Activated CD8-positive, alpha-beta T cell treated with anti-CD3 and anti-CD28 coated beads for 36 hours (primary cell): ENCODE results near the gene SSBP3. TPM values are rescaled to one million over a fixed set of nuclear protein-coding genes. Genes with fewer than 3 reads are reported as not detected.

ENCODE experiments used
- ATAC-seq: fragments of 200-7000 bp; cut with Tn5 transposase; one replicate; pipeline ENCODE4 v1.10.0; 2021; ENCODE audit warnings: mild to moderate bottlenecking, moderate library complexity
- CTCF ChIA-PET: fragments of 350-600 bp; sonication (Branson Sonifier 250); formaldehyde crosslinking; loops from one replicate; lab custom pipeline; 2021; ENCODE audit warnings: antibody characterized with exemption; lab: Charles Lee
- POLR2A ChIA-PET: fragments of 350-600 bp; sonication (Branson Sonifier 250); formaldehyde crosslinking; loops from one replicate; lab custom pipeline; 2021; ENCODE audit warnings: antibody characterized with exemption; lab: Charles Lee
- DNase-seq: peaks from one replicate; pipeline ENCODE4 v3.0.0-alpha.2; 2020
- H3K27ac Mint-ChIP-seq: one replicate; pipeline ENCODE4 v1.8.0; 2021; ENCODE audit warnings: mild to moderate bottlenecking, mixed read lengths
- H3K27me3 Mint-ChIP-seq: one replicate; pipeline ENCODE4 v1.8.0; 2021; ENCODE audit warnings: mixed read lengths
- H3K36me3 Mint-ChIP-seq: one replicate; pipeline ENCODE4 v1.8.0; 2021; ENCODE audit warnings: low read depth, mixed read lengths
- H3K4me1 Mint-ChIP-seq: one replicate; pipeline ENCODE4 v1.8.0; 2021; ENCODE audit warnings: low read depth, mixed read lengths
- H3K4me3 Mint-ChIP-seq: one replicate; pipeline ENCODE4 v1.8.0; 2021; ENCODE audit warnings: mild to moderate bottlenecking, moderate library complexity, mixed read lengths
- H3K9me3 Mint-ChIP-seq: one replicate; pipeline ENCODE4 v1.8.0; 2021; ENCODE audit warnings: mixed read lengths
- CTCF ChIP-seq: fragments of 200-600 bp; IDR thresholded peaks from one replicate; pipeline ENCODE4 v1.8.0; 2022; ENCODE audit warnings: antibody characterized with exemption, mild to moderate bottlenecking
- intact Hi-C: fragments of 100-400 bp; cut with micrococcal nuclease; formaldehyde crosslinking; loops from one replicate; pipeline ENCODE4 v1.10.0; 2022
- total RNA-seq, 2 experiments: library from RNA; stranded (reverse); gene quantifications; one replicate each; pipeline ENCODE4 v1.2.3, GENCODE V29; 2021

SSBP3 gene
- total RNA-seq, 2 experiments from 2014 or later, result 62.6 to 67.8 TPM

GRCh38 chr1:54358503-54359168, 47.6 kb downstream of the SSBP3 start:
- Mint-ChIP-seq H3K27ac (no peak overlapping the region), H3K4me1 (peaks cover 92% of the 10 kb centered on the region), H3K27me3 (no peaks in the 10 kb centered on the region), H3K9me3 (no peaks in the 10 kb centered on the region), H3K4me3 (no peak overlapping the region), H3K36me3 (peaks cover 19% of the 10 kb centered on the region)
- no peak for DNase-seq
- intact Hi-C loops, result loop anchor here (5.0 kb wide), 2 partner anchors 44 to 71 kb away; no protein-coding TSS in a partner anchor
- ChIA-PET POLR2A (interaction anchor here (0.6 to 1.3 kb wide), 3 partner anchors 22 to 33 kb away, joined by 3 read pairs; no protein-coding TSS in a partner anchor), CTCF (interaction anchor here (0.6 to 2.5 kb wide), 5 partner anchors 10 to 264 kb away, joined by 3 to 8 read pairs (median 3); no protein-coding TSS in a partner anchor)
- ATAC-seq, result no peak
- no peak for TF ChIP-seq CTCF

GRCh38 chr1:54357967-54358366, 48.2 kb downstream of the SSBP3 start:
- ChIA-PET POLR2A (interaction anchor here (0.6 to 1.3 kb wide), 5 partner anchors 11 to 129 kb away, joined by 3 read pairs; no protein-coding TSS in a partner anchor), CTCF (interaction anchor here (0.6 to 2.5 kb wide), 4 partner anchors 11 to 265 kb away, joined by 3 to 8 read pairs (median 4); no protein-coding TSS in a partner anchor)
- no peak for DNase-seq
- intact Hi-C loops, result loop anchor here (5.0 kb wide), 2 partner anchors 44 to 71 kb away; no protein-coding TSS in a partner anchor
- Mint-ChIP-seq H3K27ac (no peak overlapping the region), H3K36me3 (peaks cover 19% of the 10 kb centered on the region), H3K27me3 (no peaks in the 10 kb centered on the region), H3K4me3 (no peak overlapping the region), H3K9me3 (no peaks in the 10 kb centered on the region), H3K4me1 (peaks cover 92% of the 10 kb centered on the region)
- TF ChIP-seq CTCF, result no peak
- ATAC-seq, result no peak

DNA sequence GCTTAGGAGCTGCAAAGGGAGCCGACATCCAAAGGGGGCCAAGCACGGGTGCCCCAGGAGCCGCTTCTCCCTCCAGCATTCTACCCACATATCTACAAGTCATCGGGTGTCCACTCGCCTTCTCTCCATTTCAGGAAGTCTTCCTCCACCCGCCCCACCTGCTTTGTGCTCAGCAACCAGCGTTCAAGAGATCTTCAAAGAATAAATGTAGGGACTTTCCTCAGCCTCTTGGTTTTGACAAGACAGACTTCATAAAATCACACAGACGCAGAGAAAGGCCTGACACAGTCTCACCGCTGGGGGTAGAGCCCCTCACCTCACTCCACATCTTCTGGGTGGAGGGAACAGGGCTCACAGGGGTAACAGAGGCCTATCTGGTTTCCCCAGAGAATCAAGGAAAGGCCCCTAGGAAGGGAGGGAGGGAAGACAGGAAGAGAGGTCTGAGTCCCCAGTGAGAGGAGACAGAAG, 49.5 kb downstream of the SSBP3 start:
- CTCF ChIA-PET, result interaction anchor here (0.8 to 2.5 kb wide), 4 partner anchors 12 to 133 kb away, joined by 3 to 8 read pairs (median 3); no protein-coding TSS in a partner anchor
- peak; percentile 64 for DNase-seq
- POLR2A ChIA-PET, result interaction anchor here (0.6 to 1.5 kb wide), 4 partner anchors 14 to 156 kb away, joined by 3 to 5 read pairs (median 4); no protein-coding TSS in a partner anchor
- intact Hi-C loops, result loop anchor here (5.0 kb wide), 2 partner anchors 46 to 69 kb away; no protein-coding TSS in a partner anchor
- H3K4me3 Mint-ChIP-seq, result peak overlapping the region; percentile 78
- no peaks in the 10 kb centered on the region for H3K9me3 Mint-ChIP-seq
- no peaks in the 10 kb centered on the region for H3K27me3 Mint-ChIP-seq
- peak; percentile 40 for TF ChIP-seq CTCF
- peak overlapping the region; percentile 92 for H3K27ac Mint-ChIP-seq
- H3K36me3 Mint-ChIP-seq, result peaks cover 19% of the 10 kb centered on the region
- H3K4me1 Mint-ChIP-seq, result peaks cover 91% of the 10 kb centered on the region
- peak; percentile 82 for ATAC-seq

- CTCF ChIA-PET, result interaction anchor here (0.8 to 2.5 kb wide), 4 partner anchors 13 to 133 kb away, joined by 3 to 8 read pairs (median 3); no protein-coding TSS in a partner anchor
These were observed 50.1 kb downstream of the SSBP3 start for GRCh38 chr1:54355931-54356679.

More at GRCh38 chr1:54355931-54356679, 50.1 kb downstream of the SSBP3 start:
- Mint-ChIP-seq H3K4me3 (peak overlapping the region; percentile 78), H3K36me3 (peaks cover 19% of the 10 kb centered on the region), H3K4me1 (peaks cover 91% of the 10 kb centered on the region), H3K27ac (peak overlapping the region; percentile 92), H3K9me3 (no peaks in the 10 kb centered on the region), H3K27me3 (no peaks in the 10 kb centered on the region)
- POLR2A ChIA-PET, result interaction anchor here (0.6 to 1.5 kb wide), 4 partner anchors 13 to 155 kb away, joined by 3 to 5 read pairs (median 4); no protein-coding TSS in a partner anchor
- ATAC-seq (no peak), DNase-seq (peak; percentile 37)
- intact Hi-C loops, result loop anchor here (5.0 kb wide), 2 partner anchors 46 to 69 kb away; no protein-coding TSS in a partner anchor
- TF ChIP-seq CTCF, result no peak
